ENCODE results near the gene CBX5.
"Not testable (repeated sequence)": the region's sequence is repeated elsewhere in the genome, so short reads cannot be mapped to it uniquely, and the experiment has no call there.

The CBX5 gene

GRCh38 chr12:54238531-54238930 lies 41.4 kb downstream of the CBX5 start:
- no peak overlapping the region for H3K27ac ChIP-seq
- H3K4me3 ChIP-seq = no peak overlapping the region

GRCh38 chr12:54232790-54233189 lies 47.1 kb downstream of the CBX5 start:
- no peak overlapping the region for H3K4me3 ChIP-seq

GRCh38 chr12:54231269-54231668 lies 48.7 kb downstream of the CBX5 start:
- H3K27ac ChIP-seq, H3K4me3 ChIP-seq: not testable (repeated sequence)

More at GRCh38 chr12:54232790-54233189, 47.1 kb downstream of the CBX5 start:
- no peak overlapping the region for H3K27ac ChIP-seq

- Histone ChIP-seq H3K4me3 (no peak overlapping the region), H3K27ac (peak overlapping the region in 5 of 21 experiments; percentile 36 to 71 (median 54))
Observed at GRCh38 chr12:54230555-54230954, 49.4 kb downstream of the CBX5 start.

GRCh38 chr12:54229624-54230212 lies 50.2 kb downstream of the CBX5 start:
- H3K27ac ChIP-seq = peak overlapping the region in 16 of 21 experiments; percentile 2 to 71 (median 44)
- H3K4me3 ChIP-seq = no peak overlapping the region

- Histone ChIP-seq H3K4me3 (no peak overlapping the region), H3K27ac (peak overlapping the region in 1 of 21 experiments; percentile 33)
Observed at GRCh38 chr12:54228471-54228870, 51.5 kb downstream of the CBX5 start.

- H3K27ac ChIP-seq = not testable (repeated sequence)
Observed at GRCh38 chr12:54227927-54228326, 52.0 kb downstream of the CBX5 start.

GRCh38 chr12:54227376-54227775 lies 52.5 kb downstream of the CBX5 start:
- H3K4me3 ChIP-seq = no peak overlapping the region
- H3K27ac ChIP-seq = no peak overlapping the region

More at GRCh38 chr12:54227927-54228326, 52.0 kb downstream of the CBX5 start:
- not testable (repeated sequence) for H3K4me3 ChIP-seq

- no peak overlapping the region for H3K27ac ChIP-seq
Observed at GRCh38 chr12:54225666-54226065, 54.3 kb downstream of the CBX5 start.

GRCh38 chr12:54222609-54223008 lies 57.3 kb downstream of the CBX5 start:
- Histone ChIP-seq H3K4me3 (no peak overlapping the region), H3K27ac (peak overlapping the region in 1 of 21 experiments; percentile 39)

More at GRCh38 chr12:54225666-54226065, 54.3 kb downstream of the CBX5 start:
- H3K4me3 ChIP-seq = no peak overlapping the region

- Histone ChIP-seq H3K4me3 (no peak overlapping the region), H3K27ac (peak overlapping the region in 1 of 21 experiments; percentile 26)
Observed at GRCh38 chr12:54221402-54221984, 58.4 kb downstream of the CBX5 start.

GRCh38 chr12:54220567-54220966 lies 59.4 kb downstream of the CBX5 start:
- Histone ChIP-seq H3K4me3 (no peak overlapping the region), H3K27ac (no peak overlapping the region)

GRCh38 chr12:54220092-54220557 lies 59.8 kb downstream of the CBX5 start:
- Histone ChIP-seq H3K27ac (no peak overlapping the region), H3K4me3 (no peak overlapping the region)

- Histone ChIP-seq H3K27ac (no peak overlapping the region), H3K4me3 (peak overlapping the region in 6 of 7 experiments; percentile 0 to 29 (median 11))
Observed at GRCh38 chr12:54217774-54218241, 62.1 kb downstream of the CBX5 start.

GRCh38 chr12:54216797-54217661 lies 62.9 kb downstream of the CBX5 start:
- peak overlapping the region; percentile 0 to 29 (median 17) for H3K4me3 ChIP-seq
- peak overlapping the region in 2 of 21 experiments; percentile 14 to 18 for H3K27ac ChIP-seq

- peak overlapping the region in 4 of 7 experiments; percentile 17 to 29 (median 20) for H3K4me3 ChIP-seq
Observed at GRCh38 chr12:54215989-54216796, 63.7 kb downstream of the CBX5 start.

GRCh38 chr12:54214553-54215406 lies 65.1 kb downstream of the CBX5 start:
- Histone ChIP-seq H3K27ac (no peak overlapping the region), H3K4me3 (peak overlapping the region in 3 of 7 experiments; percentile 15 to 22 (median 16))

More at GRCh38 chr12:54215989-54216796, 63.7 kb downstream of the CBX5 start:
- peak overlapping the region in 2 of 21 experiments; percentile 14 to 18 for H3K27ac ChIP-seq

- Histone ChIP-seq H3K4me3 (no peak overlapping the region), H3K27ac (no peak overlapping the region)
Observed at GRCh38 chr12:54213079-54213478, 66.8 kb downstream of the CBX5 start.
